Kidney glomerular epithelial cell (primary cell): ENCODE measurements around the gene PTGDS.

Experiments
- DNase-seq: peaks from one replicate; lab custom pipeline; 2025; lab: John Stamatoyannopoulos, UW

PTGDS gene

GRCh38 chr9:136977223-136977622, at the start of gene PTGDS:
Gene PTGDS (plus strand): TSS chr9:136977504. CDS start chr9:136977579, 75 bp downstream.
- no peak for DNase-seq

GRCh38 chr9:136928591-136928990, 48.7 kb upstream of the PTGDS start:
- no peak for DNase-seq

GRCh38 chr9:136930014-136930413, 47.3 kb upstream of the PTGDS start:
- no peak for DNase-seq

GRCh38 chr9:136931611-136932130, 45.6 kb upstream of the PTGDS start:
- DNase-seq: no peak

- DNase-seq: no peak
Measured at GRCh38 chr9:136934277-136934676, 43.0 kb upstream of the PTGDS start.

- DNase-seq: no peak
Measured at GRCh38 chr9:136935651-136936050, 41.7 kb upstream of the PTGDS start.

- DNase-seq: no peak
Measured at GRCh38 chr9:136936645-136937170, 40.6 kb upstream of the PTGDS start.

- no peak for DNase-seq
Measured at GRCh38 chr9:136937186-136938001, 39.9 kb upstream of the PTGDS start.

GRCh38 chr9:136939431-136939995, 37.8 kb upstream of the PTGDS start:
- no peak for DNase-seq

GRCh38 chr9:136939996-136940525, 37.2 kb upstream of the PTGDS start:
- no peak for DNase-seq

GRCh38 chr9:136940526-136941230, 36.6 kb upstream of the PTGDS start:
- DNase-seq: no peak

GRCh38 chr9:136941231-136942111, 35.8 kb upstream of the PTGDS start:
- no peak for DNase-seq

- DNase-seq: no peak
Measured at GRCh38 chr9:136942112-136942880, 35.0 kb upstream of the PTGDS start.

GRCh38 chr9:136942881-136943230, 34.4 kb upstream of the PTGDS start:
- no peak for DNase-seq

- no peak for DNase-seq
Measured at GRCh38 chr9:136943291-136944211, 33.8 kb upstream of the PTGDS start.

GRCh38 chr9:136944212-136944518, 33.1 kb upstream of the PTGDS start:
- no peak for DNase-seq

GRCh38 chr9:136944519-136945332, 32.6 kb upstream of the PTGDS start, which contains the start of the genes C8G and FBXW5:
Gene C8G (plus strand): TSS chr9:136945243. CDS start chr9:136945321, 78 bp downstream.
Gene FBXW5 (minus strand): TSS chr9:136944738. CDS start chr9:136944083, 655 bp downstream.
- DNase-seq: peak; percentile 91
